ENCODE results near the gene HECTD4. TPM values are rescaled to one million over a fixed set of nuclear protein-coding genes. Genes with fewer than 3 reads are reported as not detected.
A peak's percentile ranks its signal among the peaks of the same experiment; 100 is the strongest.

The HECTD4 gene
- total and polyA plus RNA-seq, 2 of the 4 experiments (the other 2 are of a cell fraction) = 12.9 to 13.0 TPM

- Histone ChIP-seq H3K27ac (ENCODE audit: insufficient read depth, low read length) (no peak overlapping the region), H2BK5ac (ENCODE audit: low read depth, low read length, poor library complexity, severe bottlenecking) (no peak overlapping the region), H3K9ac (ENCODE audit: low read depth, low read length) (no peak overlapping the region), H3K9me3 (ENCODE audit: control insufficient read depth, insufficient read depth, low read length) (no peaks in the 10 kb centered on the region), H3K4me3 (ENCODE audit: insufficient read depth, low read depth, low read length) (no peak overlapping the region), H3K79me1 (ENCODE audit: low read depth in 1 of 2, low read length in 2 of 2) (peaks cover 16 to 31% of the 10 kb centered on the region in 2 experiments), H2BK120ac (ENCODE audit: low read depth, low read length) (no peak overlapping the region), H4K91ac (ENCODE audit: insufficient read depth, low read depth, low read length) (no peak overlapping the region), H2BK15ac (ENCODE audit: low read depth, low read length) (no peak overlapping the region), H2AK9ac (replicated peaks; ENCODE audit: low read depth, low read length, poor library complexity) (no peak overlapping the region), H2BK20ac (ENCODE audit: low read depth, low read length) (no peak overlapping the region), H4K20me1 (ENCODE audit: insufficient read depth, low read length) (peaks cover 30% of the 10 kb centered on the region), H3K4ac (ENCODE audit: low read depth, low read length) (no peak overlapping the region), H3K9me1 (ENCODE audit: insufficient read depth, low read length) (no peaks in the 10 kb centered on the region; the same call in 1 of the 2 replicates), H4K5ac (ENCODE audit: low read depth, low read length) (no peak overlapping the region), H3K18ac (ENCODE audit: low read depth, low read length) (no peak overlapping the region), H2AFZ (replicated peaks; ENCODE audit: low read length, poor library complexity) (peak overlapping the region; percentile 85), H4K8ac (ENCODE audit: low read depth in 2 of 2, low read length in 2 of 2) (peak overlapping the region; percentile 72 to 90; a peak in 3 of 4 replicates), H3K14ac (replicated peaks; ENCODE audit: low read depth, low read length) (no peak overlapping the region), H3K56ac (ENCODE audit: extremely low read depth, insufficient read depth, low read length) (no peak overlapping the region), H2AK5ac (ENCODE audit: low read depth, low read length) (no peak overlapping the region), H3K4me1 (ENCODE audit: control insufficient read depth, insufficient read depth, low read length) (no peaks in the 10 kb centered on the region; the same call in 1 of the 2 replicates), H3K27me3 (ENCODE audit: control insufficient read depth, insufficient read depth, low read length) (no peaks in the 10 kb centered on the region), H3K36me3 (ENCODE audit: control insufficient read depth, insufficient read depth, low read length) (peaks cover 24% of the 10 kb centered on the region), H3K23ac (ENCODE audit: low read depth, low read length) (no peak overlapping the region), H3K4me2 (ENCODE audit: low read depth, low read length) (no peak overlapping the region)
- in situ Hi-C loops (cut with MboI; ENCODE audit: low sequenced_read_pairs) = no loop called here
- 92% methylated on average over 5 of the region's 14 CpGs; no CpG with 5 or more reads in 1 of the 2 experiments for WGBS, 2 experiments (ENCODE audit: extremely low coverage in 2 of 2, insufficient read length in 1 of 2)
- no peak for ATAC-seq (ENCODE audit: low read depth)
- intact Hi-C loops (cut with micrococcal nuclease) = no loop called here
- ChIA-PET CTCF (no interaction called here), POLR2A (ENCODE audit: unreplicated experiment) (no interaction called here)
- BruUV-seq (replicated peaks) = no TSS peak
- no peak for DNase-seq
- TF ChIP-seq POLR2A (IDR thresholded peaks at IDR 0.05; ENCODE audit: low read depth, low read length) = no peak
- TF ChIP-seq MXI1 (IDR thresholded peaks at IDR 0.05; ENCODE audit: borderline replicate concordance, low read depth, low read length) = no peak
- no peak for TF ChIP-seq FOS (IDR thresholded peaks at IDR 0.05; ENCODE audit: low read depth, low read length)
- TF ChIP-seq ELK1 (IDR thresholded peaks at IDR 0.05; ENCODE audit: borderline replicate concordance, low read depth, low read length) = no peak
- no peak for TF ChIP-seq RAD21 (IDR thresholded peaks at IDR 0.05; ENCODE audit: low read length)
- TF ChIP-seq BHLHE40 (IDR thresholded peaks at IDR 0.05; ENCODE audit: low read depth, low read length) = no peak
- TF ChIP-seq RFX5 (IDR thresholded peaks at IDR 0.05; ENCODE audit: low read depth, low read length) = no peak
- no peak for TF ChIP-seq RCOR1 (IDR thresholded peaks at IDR 0.05; ENCODE audit: insufficient replicate concordance, low read length)
- TF ChIP-seq SMC3 (IDR thresholded peaks at IDR 0.05; ENCODE audit: low read depth, low read length) = no peak
- no peak for TF ChIP-seq NFE2L2 (IDR thresholded peaks at IDR 0.05; ENCODE audit: low read depth, low read length)
- no peak for TF ChIP-seq MAZ (IDR thresholded peaks at IDR 0.05; ENCODE audit: borderline replicate concordance, low read depth, low read length)
- no peak for TF ChIP-seq MAFK (IDR thresholded peaks at IDR 0.05; ENCODE audit: low read depth, low read length)
- no peak for TF ChIP-seq CTCF (conservative IDR thresholded peaks at IDR 0.05; ENCODE audit: low read depth, low read length)
- TF ChIP-seq CHD1 (IDR thresholded peaks at IDR 0.05; ENCODE audit: low read depth, low read length) = no peak
- no peak for TF ChIP-seq CEBPB (IDR thresholded peaks at IDR 0.05; ENCODE audit: low read depth, low read length)
- dilution Hi-C loops (cut with HindIII; ENCODE audit: low sequenced_read_pairs, unreplicated experiment) = no loop called here
These were observed 27.6 kb upstream of the HECTD4 start for GRCh38 chr12:112409906-112410244.

Data from IMR-90 (cell line).